ENCODE data around the gene CENPC.

Gene CENPC

DNA sequence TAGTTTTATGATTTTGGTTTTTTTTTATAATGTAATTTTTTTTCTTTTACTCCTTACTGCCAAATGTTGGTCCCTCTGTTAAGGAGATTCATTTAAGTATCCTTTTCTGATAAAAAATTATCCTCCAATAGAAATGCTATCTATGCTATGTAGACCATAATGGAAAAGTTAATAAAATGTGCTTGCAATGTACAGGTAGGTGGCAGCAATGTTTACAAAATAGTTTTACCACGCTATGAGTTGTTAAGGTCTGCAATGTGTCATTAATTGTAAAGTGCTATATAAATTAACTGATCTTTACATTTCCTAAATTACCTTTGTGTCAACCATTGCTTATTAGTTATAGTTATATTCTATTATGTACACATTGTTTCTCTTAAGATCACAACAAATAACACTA, 3.8 kb upstream of the CENPC start:
- Histone ChIP-seq H3K4me3 (ENCODE audit: low read depth, low read length) (no peak overlapping the region), H3K27me3 (no peaks in the 10 kb centered on the region), H3K9me3 (no peaks in the 10 kb centered on the region), H3K36me3 (peaks cover 3% of the 10 kb centered on the region; the same call in 1 of the 2 replicates), H3K4me1 (no peaks in the 10 kb centered on the region)
- no peak for DNase-seq
- TF ChIP-seq, protein P1, sequence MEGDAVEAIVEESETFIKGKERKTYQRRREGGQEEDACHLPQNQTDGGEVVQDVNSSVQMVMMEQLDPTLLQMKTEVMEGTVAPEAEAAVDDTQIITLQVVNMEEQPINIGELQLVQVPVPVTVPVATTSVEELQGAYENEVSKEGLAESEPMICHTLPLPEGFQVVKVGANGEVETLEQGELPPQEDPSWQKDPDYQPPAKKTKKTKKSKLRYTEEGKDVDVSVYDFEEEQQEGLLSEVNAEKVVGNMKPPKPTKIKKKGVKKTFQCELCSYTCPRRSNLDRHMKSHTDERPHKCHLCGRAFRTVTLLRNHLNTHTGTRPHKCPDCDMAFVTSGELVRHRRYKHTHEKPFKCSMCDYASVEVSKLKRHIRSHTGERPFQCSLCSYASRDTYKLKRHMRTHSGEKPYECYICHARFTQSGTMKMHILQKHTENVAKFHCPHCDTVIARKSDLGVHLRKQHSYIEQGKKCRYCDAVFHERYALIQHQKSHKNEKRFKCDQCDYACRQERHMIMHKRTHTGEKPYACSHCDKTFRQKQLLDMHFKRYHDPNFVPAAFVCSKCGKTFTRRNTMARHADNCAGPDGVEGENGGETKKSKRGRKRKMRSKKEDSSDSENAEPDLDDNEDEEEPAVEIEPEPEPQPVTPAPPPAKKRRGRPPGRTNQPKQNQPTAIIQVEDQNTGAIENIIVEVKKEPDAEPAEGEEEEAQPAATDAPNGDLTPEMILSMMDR (IDR thresholded peaks at IDR 0.05; ENCODE audit: low read depth, low read length) = peak; percentile 47

DNA sequence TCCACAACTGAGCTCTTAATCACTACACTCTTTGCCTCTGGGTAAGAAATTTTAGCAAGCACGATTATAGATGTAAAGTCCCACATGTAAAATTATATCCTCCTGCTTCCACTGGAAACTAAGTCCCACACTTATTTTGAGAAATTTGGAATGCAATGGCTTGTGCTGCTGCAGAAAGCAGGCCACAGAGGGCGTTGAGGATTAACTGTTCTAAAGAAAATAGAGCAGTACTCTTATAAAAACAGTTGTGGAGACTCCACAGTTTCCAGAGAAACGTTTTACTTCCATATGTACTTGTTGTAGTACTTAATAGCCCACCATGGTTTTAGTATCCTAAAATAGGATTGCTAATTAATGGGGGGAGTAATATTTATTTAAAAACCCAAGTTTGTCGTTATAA, 1.7 kb upstream of the CENPC start:
- peaks cover 8% of the 10 kb centered on the region for H3K36me3 ChIP-seq
- no peaks in the 10 kb centered on the region for H3K9me3 ChIP-seq
- H3K4me3 ChIP-seq (ENCODE audit: low read depth, low read length) = no peak overlapping the region
- H3K27me3 ChIP-seq = no peaks in the 10 kb centered on the region
- H3K4me1 ChIP-seq = no peaks in the 10 kb centered on the region
- DNase-seq = no peak
- TF ChIP-seq, protein P1 (IDR thresholded peaks at IDR 0.05; ENCODE audit: low read depth, low read length) = no peak

DNA sequence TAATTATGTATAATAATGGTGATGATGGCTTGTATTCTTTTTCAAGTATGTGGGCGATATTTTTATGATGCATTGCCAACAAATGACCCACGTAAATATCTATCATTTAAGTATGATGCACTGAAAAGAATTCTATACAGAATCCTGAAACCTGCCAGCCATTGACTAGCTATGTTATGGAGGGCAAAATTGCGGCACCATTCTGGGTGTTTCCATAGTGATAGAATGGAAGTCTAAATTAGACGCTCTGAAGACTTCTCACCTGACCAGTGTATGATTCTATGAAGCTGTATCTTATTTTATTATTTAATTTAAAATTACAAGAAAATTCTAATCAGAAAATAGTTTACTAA, 677 bp upstream of the CENPC start:
- H3K4me3 ChIP-seq (ENCODE audit: low read depth, low read length) = peak overlapping the region; percentile 64
- DNase-seq = no peak
- H3K36me3 ChIP-seq = peaks cover 12% of the 10 kb centered on the region
- TF ChIP-seq, protein P1 (IDR thresholded peaks at IDR 0.05; ENCODE audit: low read depth, low read length) = no peak
- H3K4me1 ChIP-seq = no peaks in the 10 kb centered on the region
- no peaks in the 10 kb centered on the region for H3K27me3 ChIP-seq
- no peaks in the 10 kb centered on the region for H3K9me3 ChIP-seq

DNA sequence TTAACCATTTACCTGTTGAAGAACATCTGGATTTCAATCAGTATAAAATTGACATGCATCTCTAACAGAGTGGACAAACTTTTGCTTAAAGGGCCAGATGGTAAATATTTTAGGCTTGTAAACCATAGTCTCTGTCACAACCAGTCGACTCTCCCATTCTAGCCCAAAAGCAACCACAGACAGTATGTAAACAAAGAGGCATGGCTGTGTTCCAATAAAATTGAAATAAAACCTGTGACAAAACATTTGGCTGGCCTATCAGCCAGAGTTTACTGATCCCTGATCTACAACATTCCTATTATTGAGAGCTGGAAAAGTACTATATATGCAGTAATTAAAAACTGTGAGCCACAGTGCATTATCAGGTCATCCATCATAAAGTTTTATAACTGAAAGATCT, 3.2 kb downstream of the CENPC start:
- H3K4me3 ChIP-seq (ENCODE audit: low read depth, low read length) = no peak overlapping the region
- DNase-seq = no peak
- H3K9me3 ChIP-seq = no peaks in the 10 kb centered on the region
- no peaks in the 10 kb centered on the region for H3K27me3 ChIP-seq
- TF ChIP-seq, protein P1 (IDR thresholded peaks at IDR 0.05; ENCODE audit: low read depth, low read length) = no peak
- H3K4me1 ChIP-seq = no peaks in the 10 kb centered on the region
- H3K36me3 ChIP-seq = peaks cover 25% of the 10 kb centered on the region

DNA sequence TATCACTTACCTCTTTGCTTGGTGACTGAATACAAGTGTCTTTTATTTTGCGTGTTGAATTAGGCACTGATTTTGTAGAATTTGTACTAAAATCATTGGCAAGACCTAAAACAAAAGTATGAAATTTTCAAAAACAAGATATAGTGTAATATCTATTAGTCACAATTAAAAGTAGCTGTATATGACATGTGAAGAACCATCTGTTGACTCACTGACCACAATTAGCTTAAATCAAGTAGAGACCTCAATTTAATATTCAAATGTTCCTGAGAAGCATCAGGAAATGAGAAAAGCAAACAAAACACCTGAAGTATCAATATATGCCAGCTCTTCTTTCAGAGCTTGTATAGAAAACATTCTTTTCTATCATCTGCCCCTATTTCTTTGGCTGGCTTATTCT, 5.5 kb downstream of the CENPC start:
- DNase-seq = no peak
- Histone ChIP-seq H3K27me3 (no peaks in the 10 kb centered on the region), H3K9me3 (no peaks in the 10 kb centered on the region), H3K36me3 (peaks cover 31% of the 10 kb centered on the region), H3K4me3 (ENCODE audit: low read depth, low read length) (no peak overlapping the region), H3K4me1 (no peaks in the 10 kb centered on the region)
- TF ChIP-seq, protein P1 (IDR thresholded peaks at IDR 0.05; ENCODE audit: low read depth, low read length) = no peak

DNA sequence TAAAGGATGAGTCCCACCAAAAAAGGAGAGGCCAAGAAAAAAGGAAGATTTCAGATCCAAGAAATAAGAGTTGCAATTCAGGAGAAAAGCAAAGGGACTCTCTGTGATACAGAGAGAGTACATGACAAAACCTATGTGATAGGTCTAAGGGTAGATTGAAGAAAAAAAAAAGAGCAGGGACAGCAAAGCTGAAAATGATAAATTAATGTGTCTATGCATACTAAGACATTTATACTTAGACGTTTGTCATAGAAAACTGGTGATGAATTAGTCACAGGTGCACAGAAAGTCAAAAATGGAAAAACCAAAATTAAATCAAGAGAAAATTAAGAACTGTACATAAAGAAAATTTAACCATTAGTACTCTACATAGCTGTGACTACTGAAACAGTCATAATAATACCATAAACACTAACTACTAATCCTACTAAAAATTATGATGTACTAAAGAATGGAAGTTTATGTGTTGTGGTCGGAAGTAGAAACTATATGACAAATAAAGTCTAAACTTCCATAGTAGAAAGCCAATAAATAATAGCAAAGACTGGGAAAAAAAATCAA, 9.9 kb downstream of the CENPC start:
- Histone ChIP-seq H3K9me3 (no peaks in the 10 kb centered on the region), H3K36me3 (peaks cover 23% of the 10 kb centered on the region), H3K27me3 (no peaks in the 10 kb centered on the region), H3K4me1 (no peaks in the 10 kb centered on the region), H3K4me3 (ENCODE audit: low read depth, low read length) (no peak overlapping the region)
- TF ChIP-seq, protein P1 (IDR thresholded peaks at IDR 0.05; ENCODE audit: low read depth, low read length) = no peak
- DNase-seq = no peak

Measured in BE2C (cell line).